A673 (cell line): ENCODE data around the gene HOXA6. TPM values are rescaled to one million over a fixed set of nuclear protein-coding genes. Genes with fewer than 3 reads are reported as not detected.

Source experiments
- BruUV-seq: library from RNA; stranded (reverse); fragments of 400-500 nt; replicated peaks from 2 replicates; lab custom pipeline; 2021; lab: Mats Ljungman, UMichigan
- CTCF ChIA-PET: fragments of 300-600 bp; sonication (Branson Sonifier 250); formaldehyde crosslinking; loops from one replicate; lab custom pipeline; 2022; ENCODE audit warnings: antibody characterized with exemption; lab: Charles Lee
- POLR2A ChIA-PET: fragments of 300-600 bp; sonication (Branson Sonifier 250); formaldehyde crosslinking; loops from one replicate; lab custom pipeline; 2022; ENCODE audit warnings: antibody characterized with exemption; ENCODE audit not compliant: low non-redundant PET; lab: Charles Lee
- DNase-seq: peaks from one replicate; pipeline ENCODE4 v3.0.0-alpha.2; 2015; ENCODE audit warnings: low spot score
- H3K27ac ChIP-seq: fragments of 200-600 bp; sonication (generic); 2 replicates; pipeline ENCODE4 v1.5.1; 2016; ENCODE audit warnings: mixed run types, low read depth, mild to moderate bottlenecking, mixed read lengths, antibody characterized with exemption, low read length; ENCODE audit not compliant: poor library complexity, severe bottlenecking
- H3K27me3 ChIP-seq: fragments of 200-600 bp; sonication (generic); replicated peaks from 2 replicates; pipeline ENCODE4 v1.6.1; 2017; ENCODE audit warnings: mixed run types, low read depth, mild to moderate bottlenecking, mixed read lengths, antibody characterized with exemption, low read length; ENCODE audit not compliant: insufficient read depth, poor library complexity
- H3K36me3 ChIP-seq: fragments of 200-600 bp; sonication (generic); 2 replicates; pipeline ENCODE4 v1.6.1; 2016; ENCODE audit warnings: mixed run types, mild to moderate bottlenecking, mixed read lengths, antibody characterized with exemption, low read length; ENCODE audit not compliant: insufficient read depth, poor library complexity, severe bottlenecking
- H3K4me1 ChIP-seq: fragments of 200-600 bp; sonication (generic); 2 replicates; pipeline ENCODE4 v1.6.1; 2017; ENCODE audit warnings: mixed run types, mild to moderate bottlenecking, mixed read lengths, antibody characterized with exemption, low read length; ENCODE audit not compliant: insufficient read depth, poor library complexity, severe bottlenecking
- H3K4me3 ChIP-seq: fragments of 200-600 bp; sonication (generic); 2 replicates; pipeline ENCODE4 v1.5.1; 2016; ENCODE audit warnings: low read depth, mixed run types, mild to moderate bottlenecking, mixed read lengths, low read length; ENCODE audit not compliant: poor library complexity, severe bottlenecking
- H3K9me3 ChIP-seq: fragments of 200-600 bp; sonication (generic); 2 replicates; pipeline ENCODE4 v1.6.1; 2016; ENCODE audit warnings: mixed run types, low read depth, mild to moderate bottlenecking, mixed read lengths, antibody characterized with exemption, low read length; ENCODE audit not compliant: poor library complexity, severe bottlenecking
- EZH2 ChIP-seq: fragments of 200-600 bp; sonication (generic); IDR thresholded peaks from 2 replicates; pipeline ENCODE4 v1.6.1; 2017; ENCODE audit warnings: borderline replicate concordance, low read depth, mild to moderate bottlenecking, mixed read lengths, antibody characterized with exemption, low read length; ENCODE audit not compliant: poor library complexity, severe bottlenecking
- intact Hi-C: fragments of 100-400 bp; cut with micrococcal nuclease; formaldehyde crosslinking; loops from one replicate; pipeline ENCODE4 v1.10.0; 2022; ENCODE audit not compliant: unreplicated experiment
- total RNA-seq: library from RNA; stranded (reverse); gene quantifications from 2 replicates; pipeline ENCODE4 v1.2.3, GENCODE V29; 2021
- TF ChIP-seq, protein P1 (sequence below): fragments of 300-800, 200-600 bp; sonication (generic); conservative IDR thresholded peaks from 2 replicates; pipeline ENCODE4 v1.5.1; 2017; ENCODE audit warnings: low read depth, mild to moderate bottlenecking, antibody characterized with exemption, low read length, moderate library complexity, mixed read lengths

Gene HOXA6
- total RNA-seq, 1 experiment from 2014 or later, result not detected

DNA sequence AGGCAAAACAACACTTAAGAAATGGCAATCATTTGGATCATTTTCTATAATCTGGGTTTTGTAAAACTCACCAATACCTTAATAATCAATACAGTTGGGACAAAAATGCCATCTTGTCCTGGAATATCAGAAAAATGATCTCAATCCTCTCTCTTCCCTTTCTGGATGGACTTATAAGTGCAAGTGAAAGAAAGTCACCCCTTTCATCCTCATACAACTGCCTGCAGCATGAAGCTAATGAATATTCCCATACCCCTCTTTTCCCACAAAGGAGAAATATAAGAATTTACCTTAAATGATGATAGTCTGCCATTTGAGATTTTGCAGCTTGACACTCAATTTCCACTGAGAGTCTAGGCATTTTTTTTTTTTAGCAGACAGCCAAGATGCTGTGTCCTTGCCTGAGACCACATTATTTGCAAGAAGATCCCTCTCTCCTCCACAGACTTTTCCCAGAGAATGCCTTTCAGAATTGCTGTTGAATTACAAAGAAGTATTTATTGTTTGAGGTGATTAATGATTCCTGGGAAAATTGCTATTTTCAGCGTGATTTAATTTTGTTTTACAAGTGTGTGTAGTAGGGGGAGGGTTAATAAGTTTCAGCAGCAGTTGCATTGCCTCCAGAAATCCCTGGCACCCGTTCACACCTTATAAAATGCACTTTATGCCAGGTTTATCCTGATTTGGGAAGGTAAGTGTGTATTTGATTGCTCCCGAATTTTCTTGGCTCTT, 20.8 kb downstream of the HOXA6 start:
- DNase-seq, result no peak
- CTCF ChIA-PET, result no interaction called here
- no peaks in the 10 kb centered on the region for H3K4me1 ChIP-seq
- H3K36me3 ChIP-seq, result no peaks in the 10 kb centered on the region
- H3K27me3 ChIP-seq, result peaks cover 100% of the 10 kb centered on the region
- TF ChIP-seq EZH2, result no peak
- TF ChIP-seq, protein P1, sequence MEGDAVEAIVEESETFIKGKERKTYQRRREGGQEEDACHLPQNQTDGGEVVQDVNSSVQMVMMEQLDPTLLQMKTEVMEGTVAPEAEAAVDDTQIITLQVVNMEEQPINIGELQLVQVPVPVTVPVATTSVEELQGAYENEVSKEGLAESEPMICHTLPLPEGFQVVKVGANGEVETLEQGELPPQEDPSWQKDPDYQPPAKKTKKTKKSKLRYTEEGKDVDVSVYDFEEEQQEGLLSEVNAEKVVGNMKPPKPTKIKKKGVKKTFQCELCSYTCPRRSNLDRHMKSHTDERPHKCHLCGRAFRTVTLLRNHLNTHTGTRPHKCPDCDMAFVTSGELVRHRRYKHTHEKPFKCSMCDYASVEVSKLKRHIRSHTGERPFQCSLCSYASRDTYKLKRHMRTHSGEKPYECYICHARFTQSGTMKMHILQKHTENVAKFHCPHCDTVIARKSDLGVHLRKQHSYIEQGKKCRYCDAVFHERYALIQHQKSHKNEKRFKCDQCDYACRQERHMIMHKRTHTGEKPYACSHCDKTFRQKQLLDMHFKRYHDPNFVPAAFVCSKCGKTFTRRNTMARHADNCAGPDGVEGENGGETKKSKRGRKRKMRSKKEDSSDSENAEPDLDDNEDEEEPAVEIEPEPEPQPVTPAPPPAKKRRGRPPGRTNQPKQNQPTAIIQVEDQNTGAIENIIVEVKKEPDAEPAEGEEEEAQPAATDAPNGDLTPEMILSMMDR, result no peak
- BruUV-seq, result no TSS peak
- H3K4me3 ChIP-seq, result no peak overlapping the region
- intact Hi-C loops, result no loop called here
- POLR2A ChIA-PET, result interaction anchor here (0.7 kb wide), 1 partner anchor 32 kb away, joined by 3 read pairs; no protein-coding TSS in a partner anchor
- no peak overlapping the region for H3K27ac ChIP-seq
- H3K9me3 ChIP-seq, result no peaks in the 10 kb centered on the region

GRCh38 chr7:27125986-27126394, 21.6 kb downstream of the HOXA6 start:
- H3K4me1 ChIP-seq, result no peaks in the 10 kb centered on the region
- POLR2A ChIA-PET, result interaction anchor here (0.7 kb wide), 1 partner anchor 31 kb away, joined by 3 read pairs; no protein-coding TSS in a partner anchor
- intact Hi-C loops, result no loop called here
- no peaks in the 10 kb centered on the region for H3K9me3 ChIP-seq
- peaks cover 100% of the 10 kb centered on the region for H3K27me3 ChIP-seq
- BruUV-seq, result no TSS peak
- no peak for DNase-seq
- H3K36me3 ChIP-seq, result no peaks in the 10 kb centered on the region
- no peak overlapping the region for H3K27ac ChIP-seq
- TF ChIP-seq, protein P1, result no peak
- TF ChIP-seq EZH2, result no peak
- H3K4me3 ChIP-seq, result no peak overlapping the region
- CTCF ChIA-PET, result no interaction called here

- Histone ChIP-seq H3K27me3 (peaks cover 100% of the 10 kb centered on the region), H3K9me3 (no peaks in the 10 kb centered on the region), H3K4me3 (no peak overlapping the region), H3K27ac (no peak overlapping the region), H3K4me1 (no peaks in the 10 kb centered on the region), H3K36me3 (no peaks in the 10 kb centered on the region)
- CTCF ChIA-PET, result no interaction called here
- no peak for TF ChIP-seq EZH2
- TF ChIP-seq, protein P1, result no peak
- intact Hi-C loops, result no loop called here
- POLR2A ChIA-PET, result no interaction called here
- no TSS peak for BruUV-seq
- no peak for DNase-seq
These were observed 22.5 kb downstream of the HOXA6 start for GRCh38 chr7:27124902-27125689.
